ENCODE measurements around the gene CTNNA1.
A peak's percentile ranks its signal among the peaks of the same experiment; 100 is the strongest.
"Not testable (repeated sequence)": the region's sequence is repeated elsewhere in the genome, so short reads cannot be mapped to it uniquely, and the experiment has no call there.

The CTNNA1 gene

GRCh38 chr5:138737494-138738265 is 15.5 kb upstream of the CTNNA1 start:
- Histone ChIP-seq H3K36me3 (ENCODE audit: control insufficient read depth in 5 of 5, insufficient read depth in 5 of 5, low read length in 5 of 5) (no peaks in the 10 kb centered on the region), H3K27me3 (ENCODE audit: control insufficient read depth in 5 of 5, insufficient read depth in 4 of 5, low read length in 5 of 5) (no peaks in the 10 kb centered on the region), H3K9me3 (ENCODE audit: control insufficient read depth in 5 of 5, low read length in 5 of 5) (peaks cover 0 to 2% (median 0%) of the 10 kb centered on the region in 5 donors), H3K9ac (ENCODE audit: low read length in 5 of 5) (no peak overlapping the region), H3K4me1 (ENCODE audit: control insufficient read depth in 5 of 5, insufficient read depth in 5 of 5, low read length in 5 of 5) (no peaks in the 10 kb centered on the region), H3K4me3 (ENCODE audit: low read depth in 1 of 5, low read length in 5 of 5) (no peak overlapping the region), H3K27ac (ENCODE audit: low read depth, low read length) (no peak overlapping the region)

GRCh38 chr5:138738399-138738798 is 14.8 kb upstream of the CTNNA1 start:
- no peaks in the 10 kb centered on the region for H3K36me3 ChIP-seq (ENCODE audit: control insufficient read depth in 5 of 5, insufficient read depth in 5 of 5, low read length in 5 of 5)
- no peaks in the 10 kb centered on the region for H3K27me3 ChIP-seq (ENCODE audit: control insufficient read depth in 5 of 5, insufficient read depth in 4 of 5, low read length in 5 of 5)
- H3K27ac ChIP-seq (ENCODE audit: low read depth, low read length), result no peak overlapping the region
- H3K4me3 ChIP-seq (ENCODE audit: low read depth in 1 of 5, low read length in 5 of 5), result no peak overlapping the region
- H3K4me1 ChIP-seq (ENCODE audit: control insufficient read depth in 5 of 5, insufficient read depth in 5 of 5, low read length in 5 of 5), result no peaks in the 10 kb centered on the region
- H3K9me3 ChIP-seq (ENCODE audit: control insufficient read depth in 5 of 5, low read length in 5 of 5), result peaks cover 0 to 2% (median 0%) of the 10 kb centered on the region in 5 donors
- H3K9ac ChIP-seq (ENCODE audit: low read length in 5 of 5), result no peak overlapping the region

- Histone ChIP-seq H3K4me3 (ENCODE audit: low read depth in 1 of 5, low read length in 5 of 5) (no peak overlapping the region), H3K4me1 (ENCODE audit: control insufficient read depth in 5 of 5, insufficient read depth in 5 of 5, low read length in 5 of 5) (no peaks in the 10 kb centered on the region), H3K9me3 (ENCODE audit: control insufficient read depth in 5 of 5, low read length in 5 of 5) (no peaks in the 10 kb centered on the region), H3K36me3 (ENCODE audit: control insufficient read depth in 5 of 5, insufficient read depth in 5 of 5, low read length in 5 of 5) (no peaks in the 10 kb centered on the region), H3K27ac (ENCODE audit: low read depth, low read length) (no peak overlapping the region), H3K27me3 (ENCODE audit: control insufficient read depth in 5 of 5, insufficient read depth in 4 of 5, low read length in 5 of 5) (no peaks in the 10 kb centered on the region), H3K9ac (ENCODE audit: low read length in 5 of 5) (no peak overlapping the region)
Observed at GRCh38 chr5:138739938-138740337, 13.3 kb upstream of the CTNNA1 start.

- Histone ChIP-seq H3K4me3 (ENCODE audit: low read depth in 1 of 5, low read length in 5 of 5) (no peak overlapping the region), H3K4me1 (ENCODE audit: control insufficient read depth in 5 of 5, insufficient read depth in 5 of 5, low read length in 5 of 5) (peaks cover 0 to 3% (median under 1%) of the 10 kb centered on the region in 5 donors), H3K9ac (ENCODE audit: low read length in 5 of 5) (no peak overlapping the region), H3K36me3 (ENCODE audit: control insufficient read depth in 5 of 5, insufficient read depth in 5 of 5, low read length in 5 of 5) (no peaks in the 10 kb centered on the region), H3K27me3 (ENCODE audit: control insufficient read depth in 5 of 5, insufficient read depth in 4 of 5, low read length in 5 of 5) (no peaks in the 10 kb centered on the region), H3K9me3 (ENCODE audit: control insufficient read depth in 5 of 5, low read length in 5 of 5) (no peaks in the 10 kb centered on the region), H3K27ac (ENCODE audit: low read depth, low read length) (no peak overlapping the region)
Observed at GRCh38 chr5:138743484-138743883, 9.7 kb upstream of the CTNNA1 start.

- H3K9ac ChIP-seq (ENCODE audit: low read length in 5 of 5), result no peak overlapping the region
- no peaks in the 10 kb centered on the region for H3K9me3 ChIP-seq (ENCODE audit: control insufficient read depth in 5 of 5, low read length in 5 of 5)
- H3K27me3 ChIP-seq (ENCODE audit: control insufficient read depth in 5 of 5, insufficient read depth in 4 of 5, low read length in 5 of 5), result no peaks in the 10 kb centered on the region
- peaks cover 4 to 9% (median 5%) of the 10 kb centered on the region in 5 donors for H3K4me1 ChIP-seq (ENCODE audit: control insufficient read depth in 5 of 5, insufficient read depth in 5 of 5, low read length in 5 of 5)
- no peak overlapping the region for H3K4me3 ChIP-seq (ENCODE audit: low read depth in 1 of 5, low read length in 5 of 5)
- H3K36me3 ChIP-seq (ENCODE audit: control insufficient read depth in 5 of 5, insufficient read depth in 5 of 5, low read length in 5 of 5), result no peaks in the 10 kb centered on the region
- H3K27ac ChIP-seq (ENCODE audit: low read depth, low read length), result no peak overlapping the region
Observed at GRCh38 chr5:138745268-138745667, 8.0 kb upstream of the CTNNA1 start.

- Histone ChIP-seq H3K27me3 (ENCODE audit: control insufficient read depth in 5 of 5, insufficient read depth in 4 of 5, low read length in 5 of 5) (no peaks in the 10 kb centered on the region), H3K27ac (ENCODE audit: low read depth, low read length) (no peak overlapping the region), H3K9me3 (ENCODE audit: control insufficient read depth in 5 of 5, low read length in 5 of 5) (no peaks in the 10 kb centered on the region), H3K9ac (ENCODE audit: low read length in 5 of 5) (no peak overlapping the region), H3K4me3 (ENCODE audit: low read depth in 1 of 5, low read length in 5 of 5) (no peak overlapping the region), H3K4me1 (ENCODE audit: control insufficient read depth in 5 of 5, insufficient read depth in 5 of 5, low read length in 5 of 5) (peaks cover 4 to 15% (median 11%) of the 10 kb centered on the region in 5 donors), H3K36me3 (ENCODE audit: control insufficient read depth in 5 of 5, insufficient read depth in 5 of 5, low read length in 5 of 5) (no peaks in the 10 kb centered on the region)
Observed at GRCh38 chr5:138748630-138749081, 4.6 kb upstream of the CTNNA1 start.

- not testable (repeated sequence) for H3K9ac ChIP-seq (ENCODE audit: low read length in 5 of 5); H3K27ac ChIP-seq (ENCODE audit: low read depth, low read length); H3K36me3 ChIP-seq (ENCODE audit: control insufficient read depth in 5 of 5, insufficient read depth in 5 of 5, low read length in 5 of 5); H3K4me3 ChIP-seq (ENCODE audit: low read depth in 1 of 5, low read length in 5 of 5); H3K9me3 ChIP-seq (ENCODE audit: control insufficient read depth in 5 of 5, low read length in 5 of 5); H3K27me3 ChIP-seq (ENCODE audit: control insufficient read depth in 5 of 5, insufficient read depth in 4 of 5, low read length in 5 of 5)
- peaks cover 4 to 34% (median 30%) of the 10 kb centered on the region in 5 donors for H3K4me1 ChIP-seq (ENCODE audit: control insufficient read depth in 5 of 5, insufficient read depth in 5 of 5, low read length in 5 of 5)
Observed at GRCh38 chr5:138751344-138751743, 1.9 kb upstream of the CTNNA1 start.

- peaks cover 0 to 5% (median 0%) of the 10 kb centered on the region in 5 donors for H3K36me3 ChIP-seq (ENCODE audit: control insufficient read depth in 5 of 5, insufficient read depth in 5 of 5, low read length in 5 of 5)
- peak overlapping the region; percentile 67 to 89 (median 78) for H3K4me3 ChIP-seq (ENCODE audit: low read depth in 1 of 5, low read length in 5 of 5)
- H3K9ac ChIP-seq (ENCODE audit: low read length in 5 of 5), result peak overlapping the region in 4 of 5 donors; percentile 59 to 90 (median 85)
- H3K27ac ChIP-seq (ENCODE audit: low read depth, low read length), result peak overlapping the region; percentile 96
- H3K27me3 ChIP-seq (ENCODE audit: control insufficient read depth in 5 of 5, insufficient read depth in 4 of 5, low read length in 5 of 5), result no peaks in the 10 kb centered on the region
- H3K4me1 ChIP-seq (ENCODE audit: control insufficient read depth in 5 of 5, insufficient read depth in 5 of 5, low read length in 5 of 5), result peaks cover 4 to 43% (median 40%) of the 10 kb centered on the region in 5 donors
- no peaks in the 10 kb centered on the region for H3K9me3 ChIP-seq (ENCODE audit: control insufficient read depth in 5 of 5, low read length in 5 of 5)
Observed at GRCh38 chr5:138752341-138752950, 779 bp upstream of the CTNNA1 start.

- H3K36me3 ChIP-seq (ENCODE audit: control insufficient read depth in 5 of 5, insufficient read depth in 5 of 5, low read length in 5 of 5), result peaks cover 0 to 8% (median under 1%) of the 10 kb centered on the region in 5 donors
- peak overlapping the region; percentile 96 for H3K27ac ChIP-seq (ENCODE audit: low read depth, low read length)
- H3K4me3 ChIP-seq (ENCODE audit: low read depth in 1 of 5, low read length in 5 of 5), result peak overlapping the region; percentile 75 to 89 (median 88)
- peak overlapping the region; percentile 73 to 99 (median 95) for H3K9ac ChIP-seq (ENCODE audit: low read length in 5 of 5)
- peaks cover 0 to 3% (median 0%) of the 10 kb centered on the region in 5 donors for H3K9me3 ChIP-seq (ENCODE audit: control insufficient read depth in 5 of 5, low read length in 5 of 5)
- H3K27me3 ChIP-seq (ENCODE audit: control insufficient read depth in 5 of 5, insufficient read depth in 4 of 5, low read length in 5 of 5), result no peaks in the 10 kb centered on the region
- H3K4me1 ChIP-seq (ENCODE audit: control insufficient read depth in 5 of 5, insufficient read depth in 5 of 5, low read length in 5 of 5), result peaks cover 0 to 43% (median 34%) of the 10 kb centered on the region in 5 donors
Observed at GRCh38 chr5:138753794-138754698, 821 bp downstream of the CTNNA1 start.
